HG02870 (cell line): ENCODE data around the gene MPP3.

Source experiments
- ATAC-seq: cut with Tn5 transposase; IDR thresholded peaks from one replicate; pipeline ENCODE4 v1.9.1; 2021; ENCODE audit warnings: mild to moderate bottlenecking, moderate library complexity; ENCODE audit not compliant: unreplicated experiment

MPP3 gene

DNA sequence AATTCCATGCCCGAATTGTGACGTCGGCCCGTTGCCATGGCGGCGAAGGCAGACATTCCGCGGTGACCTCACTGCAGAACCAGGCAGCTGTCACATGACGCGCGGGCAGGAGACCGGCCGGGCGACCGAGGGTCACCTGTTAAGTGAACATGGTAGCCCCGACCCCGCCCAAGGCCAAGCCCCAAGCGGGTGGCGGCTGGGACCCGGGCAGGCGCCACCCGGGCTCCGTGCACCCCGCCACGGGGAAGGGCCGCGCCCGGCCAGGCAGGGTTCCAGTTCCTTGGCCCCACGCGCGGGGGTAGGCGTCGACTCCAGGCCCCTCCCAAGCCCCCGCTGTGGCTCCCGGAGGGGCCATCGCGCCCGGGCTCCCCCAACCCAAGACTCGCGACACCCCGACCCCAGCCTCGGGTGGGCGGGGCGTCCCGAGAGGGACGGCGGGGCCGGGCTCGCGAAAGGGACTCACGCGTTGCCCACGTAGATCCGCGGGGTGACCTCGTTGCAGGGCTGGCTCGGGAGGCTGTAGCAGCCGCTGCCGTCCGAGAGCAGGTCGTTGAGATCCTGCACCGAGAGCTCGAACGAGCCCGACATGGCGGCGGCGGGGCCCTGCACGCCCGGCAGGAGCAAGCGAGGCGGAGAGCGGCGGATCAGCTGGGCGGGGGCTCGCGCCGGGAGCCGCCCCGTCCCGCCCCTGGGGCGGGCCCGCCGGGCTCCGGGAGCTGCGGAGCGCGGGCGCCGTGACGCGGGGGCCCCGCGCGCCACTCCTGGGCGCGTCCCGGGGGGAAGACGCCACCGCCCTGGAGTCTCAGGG is 54.4 kb downstream of the MPP3 start, which contains the start of gene DUSP3:
Gene DUSP3, minus strand, starts transcription at position 641 of the 808 bp plus-strand sequence. Its CDS starts 53 bp downstream, at position 588.
- peak; percentile 77 for ATAC-seq

GRCh38 chr17:43774304-43775250 is 58.4 kb downstream of the MPP3 start:
- no peak for ATAC-seq

DNA sequence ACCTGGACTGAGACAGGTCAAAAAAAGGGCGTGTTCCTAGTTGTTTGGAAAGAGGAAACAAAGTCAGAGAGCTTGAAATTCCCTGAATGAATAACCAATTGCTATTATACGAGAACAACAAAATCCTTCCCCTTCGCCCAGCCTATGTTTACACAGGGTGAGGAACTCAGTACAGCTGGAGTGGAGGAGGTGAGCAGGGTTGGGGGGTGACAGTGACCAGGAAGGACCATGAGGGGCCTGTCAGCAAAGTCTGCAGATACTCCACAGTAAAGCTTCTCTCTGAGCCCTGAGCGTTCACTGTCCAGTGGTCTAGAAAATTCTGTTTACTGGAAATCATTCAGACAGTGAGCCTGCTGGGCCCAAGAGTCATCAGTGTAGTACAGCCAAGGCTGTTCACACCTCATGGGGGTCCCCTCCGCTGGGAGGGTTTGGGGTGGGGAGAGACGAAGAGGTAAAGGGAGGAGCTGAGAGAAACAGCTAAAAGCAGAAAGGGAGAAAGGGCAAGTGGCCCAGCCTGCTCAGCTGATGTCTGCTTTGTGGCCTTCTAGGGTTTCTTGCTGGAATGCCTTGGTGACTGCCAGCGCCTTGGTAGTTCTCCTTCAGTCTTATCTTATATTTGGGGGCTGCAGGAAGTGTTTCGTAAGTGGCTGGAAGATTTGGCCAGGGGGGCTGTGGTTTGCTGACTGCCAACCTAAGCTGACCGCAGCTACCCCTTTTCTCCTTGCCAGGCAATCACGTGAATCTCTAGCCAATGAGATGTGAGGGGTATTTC is 59.9 kb downstream of the MPP3 start:
- ATAC-seq = no peak

- ATAC-seq = no peak
These were observed 61.5 kb downstream of the MPP3 start for GRCh38 chr17:43771463-43771862.

DNA sequence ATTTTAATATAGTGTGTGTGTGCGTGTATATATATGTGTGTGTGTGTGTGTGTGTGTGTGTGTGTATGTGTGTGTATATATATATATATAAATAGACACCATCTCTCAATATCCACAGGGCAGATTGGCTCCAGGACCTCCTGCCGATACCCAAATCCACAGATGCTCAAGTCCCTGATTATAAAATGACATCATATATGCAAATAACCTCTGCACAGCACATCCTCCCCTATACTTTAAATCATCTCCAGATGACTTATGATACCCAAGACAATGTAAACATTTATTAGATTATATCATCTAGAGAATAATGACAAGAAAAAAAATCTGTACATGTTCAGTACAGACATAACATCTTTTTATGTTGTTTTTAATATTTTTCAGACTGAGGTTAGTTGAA is 62.0 kb downstream of the MPP3 start:
- ATAC-seq = no peak

GRCh38 chr17:43769859-43770258 is 63.1 kb downstream of the MPP3 start:
- ATAC-seq = no peak

DNA sequence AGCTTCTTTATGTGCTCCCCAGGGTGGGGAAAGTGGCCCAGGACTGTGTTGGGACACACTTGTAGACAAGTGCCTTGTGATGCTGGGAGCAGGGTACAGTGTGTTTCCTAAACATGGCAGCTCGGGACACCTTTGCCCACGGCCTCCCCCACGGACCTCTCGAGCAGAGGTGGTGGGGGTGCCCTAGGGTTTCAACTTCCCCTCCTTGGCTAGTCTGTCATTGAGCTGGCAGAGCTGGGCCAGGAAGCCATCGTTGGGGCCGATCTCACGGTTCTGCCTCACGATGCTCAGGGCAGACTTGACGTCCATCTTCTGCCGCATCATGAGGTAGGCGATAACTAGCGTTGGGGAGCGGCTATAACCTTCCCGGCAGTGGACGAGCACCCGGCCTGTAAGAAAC is 63.5 kb downstream of the MPP3 start:
- ATAC-seq = no peak

- no peak for ATAC-seq
These were observed 64.0 kb downstream of the MPP3 start for GRCh38 chr17:43768943-43769342.

DNA sequence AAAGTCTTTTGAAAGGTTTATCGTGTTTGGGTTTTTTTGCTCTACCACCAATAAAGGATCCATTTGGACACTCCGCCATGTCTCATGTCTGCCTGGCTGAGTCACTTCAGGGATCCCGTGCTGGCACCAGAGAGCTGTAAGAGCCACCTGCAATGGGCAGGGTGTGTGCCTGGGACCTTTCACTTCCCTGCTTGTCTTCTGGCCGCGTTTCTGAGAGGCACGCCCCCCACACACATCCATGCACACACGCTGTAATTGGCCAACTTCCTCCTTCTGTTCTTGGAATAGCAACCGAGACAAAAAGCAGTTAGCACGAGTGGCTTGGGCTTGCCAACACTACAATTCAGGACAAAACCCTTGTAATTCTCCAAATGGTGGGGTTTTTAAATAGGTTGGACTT is 64.6 kb downstream of the MPP3 start:
- ATAC-seq = no peak

- ATAC-seq = no peak
These were observed 65.3 kb downstream of the MPP3 start for GRCh38 chr17:43767713-43768059.

GRCh38 chr17:43767053-43767712 is 65.8 kb downstream of the MPP3 start:
- no peak for ATAC-seq

GRCh38 chr17:43766413-43767052 is 66.4 kb downstream of the MPP3 start:
- ATAC-seq = no peak

GRCh38 chr17:43760254-43760852 is 72.6 kb downstream of the MPP3 start:
- ATAC-seq = no peak

GRCh38 chr17:43759836-43760235 is 73.1 kb downstream of the MPP3 start:
- ATAC-seq = no peak

GRCh38 chr17:43758497-43759174 is 74.3 kb downstream of the MPP3 start, which contains the start of gene SOST:
SOST (minus strand) TSS chr17:43758791; CDS start chr17:43758741, 50 bp downstream.
- ATAC-seq = no peak

DNA sequence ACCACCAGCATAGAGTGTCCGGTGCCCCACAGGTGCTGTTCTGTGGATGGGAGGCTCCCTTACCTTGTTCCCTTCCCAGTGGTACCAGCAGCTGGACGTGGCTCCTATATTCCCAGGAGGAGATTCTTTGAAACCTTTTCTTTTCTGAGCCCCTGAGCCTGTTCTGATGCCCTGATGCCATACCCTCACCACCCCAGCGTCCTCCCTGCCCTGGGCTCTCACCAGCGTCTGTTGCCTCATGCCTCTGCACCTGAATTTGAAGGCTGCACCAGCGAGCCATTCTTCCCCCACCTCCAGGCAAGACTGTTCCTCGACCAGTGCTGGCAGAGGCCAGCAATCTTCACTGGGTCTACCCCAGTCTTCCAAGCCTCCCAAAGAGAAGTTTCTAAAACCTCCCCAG is 74.9 kb downstream of the MPP3 start:
- ATAC-seq = no peak

GRCh38 chr17:43757171-43757660 is 75.7 kb downstream of the MPP3 start:
- no peak for ATAC-seq

DNA sequence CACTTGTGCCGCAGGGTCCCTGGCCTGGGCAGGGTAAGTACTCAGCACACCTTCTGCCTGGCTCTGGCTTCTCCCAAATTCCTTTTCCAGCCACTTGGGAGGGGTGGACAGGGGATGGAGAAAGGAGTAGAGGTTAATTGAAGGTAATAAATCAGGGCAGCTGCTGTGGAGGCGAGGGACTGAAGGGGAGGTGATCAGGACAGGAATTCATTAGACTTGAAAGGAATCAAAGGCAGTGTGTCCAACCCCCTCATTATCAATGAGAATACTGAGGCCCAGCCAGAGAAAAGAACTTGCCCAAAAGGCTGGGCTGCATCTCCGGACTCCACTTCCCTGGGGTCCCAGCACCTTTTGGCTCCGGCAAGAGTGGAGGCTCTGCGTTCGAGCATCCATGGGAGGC is 76.7 kb downstream of the MPP3 start:
- ATAC-seq = no peak

DNA sequence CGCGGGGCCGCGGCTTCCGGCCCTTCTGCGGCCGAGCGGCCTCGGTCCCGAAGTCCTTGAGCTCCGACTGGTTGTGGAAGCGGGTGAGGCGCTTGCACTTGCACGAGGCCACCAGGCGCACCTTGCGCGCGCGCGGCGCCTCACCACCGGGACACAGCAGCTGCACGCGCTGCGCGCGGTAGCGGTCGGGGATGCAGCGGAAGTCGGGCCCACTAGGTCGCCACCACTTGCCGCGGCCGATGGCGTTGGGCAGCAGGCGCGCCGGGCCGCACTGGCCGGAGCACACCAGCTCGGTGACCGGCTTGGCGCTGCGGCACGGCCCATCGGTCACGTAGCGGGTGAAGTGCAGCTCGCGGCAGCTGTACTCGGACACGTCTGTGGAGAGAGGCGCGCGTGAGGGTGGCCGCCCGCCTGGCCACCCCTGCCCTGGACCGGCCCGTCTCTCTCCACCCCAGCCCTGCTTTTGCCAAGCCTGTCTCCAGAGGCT is 77.5 kb downstream of the MPP3 start:
- no peak for ATAC-seq
